Measurements from ENCODE around the gene TMEM120A.

DNA sequence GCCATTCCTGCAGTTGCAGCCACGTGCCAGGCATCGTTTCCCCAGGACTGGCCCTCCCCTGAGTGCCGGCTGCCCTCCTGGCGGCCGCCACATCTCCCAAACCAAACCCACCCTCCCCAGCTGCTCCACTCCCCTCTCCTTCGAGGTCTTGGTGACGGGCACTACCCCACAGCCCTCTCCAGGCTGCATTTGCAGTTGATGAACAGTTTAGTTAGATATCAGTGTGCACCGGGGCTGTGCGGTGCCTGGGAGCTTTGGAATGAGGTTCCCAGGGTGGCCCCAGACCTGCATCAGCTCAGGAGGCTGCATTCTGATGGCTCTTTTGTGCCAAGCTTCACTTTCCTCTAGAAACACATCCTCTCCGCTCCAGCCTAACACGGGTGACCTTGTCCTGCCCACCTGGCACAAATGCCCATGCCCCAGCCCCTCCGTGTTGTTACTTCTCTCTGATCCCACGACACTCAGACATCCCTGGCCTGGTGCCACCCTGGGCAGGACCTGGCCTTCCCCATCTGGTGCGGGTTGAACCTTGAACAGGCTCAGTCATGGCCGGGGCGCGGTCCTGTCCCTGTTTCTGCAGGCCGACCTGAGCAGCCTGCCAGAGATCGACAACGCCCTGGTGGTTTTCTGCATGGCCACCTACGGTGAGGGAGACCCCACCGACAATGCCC lies 14.5 kb downstream of the TMEM120A start:
- TF ChIP-seq, protein P1, sequence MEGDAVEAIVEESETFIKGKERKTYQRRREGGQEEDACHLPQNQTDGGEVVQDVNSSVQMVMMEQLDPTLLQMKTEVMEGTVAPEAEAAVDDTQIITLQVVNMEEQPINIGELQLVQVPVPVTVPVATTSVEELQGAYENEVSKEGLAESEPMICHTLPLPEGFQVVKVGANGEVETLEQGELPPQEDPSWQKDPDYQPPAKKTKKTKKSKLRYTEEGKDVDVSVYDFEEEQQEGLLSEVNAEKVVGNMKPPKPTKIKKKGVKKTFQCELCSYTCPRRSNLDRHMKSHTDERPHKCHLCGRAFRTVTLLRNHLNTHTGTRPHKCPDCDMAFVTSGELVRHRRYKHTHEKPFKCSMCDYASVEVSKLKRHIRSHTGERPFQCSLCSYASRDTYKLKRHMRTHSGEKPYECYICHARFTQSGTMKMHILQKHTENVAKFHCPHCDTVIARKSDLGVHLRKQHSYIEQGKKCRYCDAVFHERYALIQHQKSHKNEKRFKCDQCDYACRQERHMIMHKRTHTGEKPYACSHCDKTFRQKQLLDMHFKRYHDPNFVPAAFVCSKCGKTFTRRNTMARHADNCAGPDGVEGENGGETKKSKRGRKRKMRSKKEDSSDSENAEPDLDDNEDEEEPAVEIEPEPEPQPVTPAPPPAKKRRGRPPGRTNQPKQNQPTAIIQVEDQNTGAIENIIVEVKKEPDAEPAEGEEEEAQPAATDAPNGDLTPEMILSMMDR (IDR thresholded peaks at IDR 0.05) = no peak
- TF ChIP-seq POLR2A (IDR thresholded peaks at IDR 0.05) = no peak

Measured in body of pancreas (tissue), 4 donors.